B cell (primary cell): ENCODE data around the gene TXNDC5. TPM values are rescaled to one million over a fixed set of nuclear protein-coding genes. Genes with fewer than 3 reads are reported as not detected.

Experiments
- ATAC-seq: fragments of 200-7000 bp; cut with Tn5 transposase; one replicate; pipeline ENCODE4 v1.10.0; 2021; ENCODE audit warnings: low read depth, mild to moderate bottlenecking, moderate number of reproducible peaks, moderate library complexity
- CTCF ChIA-PET: fragments of 350-600 bp; sonication (Branson Sonifier 250); formaldehyde crosslinking; loops from one replicate; lab custom pipeline; 2021; ENCODE audit warnings: antibody characterized with exemption, inconsistent platforms; lab: Charles Lee
- POLR2A ChIA-PET: fragments of 350-600 bp; sonication (Branson Sonifier 250); formaldehyde crosslinking; loops from one replicate; lab custom pipeline; 2021; ENCODE audit warnings: antibody characterized with exemption; lab: Charles Lee
- DNase-seq: peaks from one replicate; pipeline ENCODE4 v3.0.0; 2013
- H2AFZ ChIP-seq: 2 replicates; pipeline ENCODE4 v1.6.1; 2012; ENCODE audit warnings: mild to moderate bottlenecking, low read depth, low read length; ENCODE audit not compliant: insufficient read depth, poor library complexity, severe bottlenecking
- H3K27ac ChIP-seq, 2 donors: 1 replicate in 1 of 2; 2 replicates in 1 of 2; pipeline ENCODE4 v1.5.1; 2012 to 2013; ENCODE audit warnings: low read length in 2 of 2, mild to moderate bottlenecking in 2 of 2, moderate library complexity in 1 of 2
- H3K27me3 ChIP-seq, 4 experiments: fragments of 200-600 bp in 1 of 4; sonication (generic) in 1 of 4; replicated peaks in 1 of 4; 1 replicate in 2 of 4; 2 replicates in 2 of 4; pipeline versions ENCODE4 v1.6.1 to v1.7.0; 2013 to 2016; ENCODE audit warnings: low read length in 3 of 4, mild to moderate bottlenecking in 2 of 4, mixed read lengths in 1 of 4, moderate library complexity in 1 of 4; ENCODE audit not compliant: insufficient read depth in 4 of 4, control insufficient read depth in 3 of 4; ENCODE audit errors: control extremely low read depth in 1 of 4
- H3K36me3 ChIP-seq, 2 experiments: replicated peaks in 1 of 2; 1 replicate in 1 of 2; 2 replicates in 1 of 2; pipeline versions ENCODE4 v1.6.1 to v1.7.1; 2013; ENCODE audit warnings: low read length in 1 of 2; ENCODE audit not compliant: insufficient read depth in 2 of 2, control insufficient read depth in 1 of 2; ENCODE audit errors: control extremely low read depth in 1 of 2, extremely low read depth in 1 of 2
- H3K4me1 ChIP-seq, 2 donors: fragments of 200-600 bp in 1 of 2; sonication (generic) in 1 of 2; 1 replicate in 1 of 2; 2 replicates in 1 of 2; pipeline versions ENCODE4 v1.5.1 to v1.6.1; 2013 to 2017; ENCODE audit warnings: low read length in 2 of 2; ENCODE audit not compliant: control insufficient read depth in 2 of 2, insufficient read depth in 2 of 2
- H3K4me2 ChIP-seq: replicated peaks from 2 replicates; pipeline ENCODE3; 2012; ENCODE audit warnings: mild to moderate bottlenecking, low read depth, low read length; ENCODE audit not compliant: poor library complexity, severe bottlenecking
- H3K4me3 ChIP-seq, 5 experiments: fragments of 200-600 bp in 1 of 5; sonication (generic) in 1 of 5; 1 replicate in 3 of 5; 2 replicates in 2 of 5; pipeline versions ENCODE4 v1.5.1 to v1.7.0; 2011 to 2016; ENCODE audit warnings: low read length in 4 of 5, mild to moderate bottlenecking in 4 of 5, low read depth in 2 of 5, control low read depth in 1 of 5, moderate library complexity in 1 of 5; ENCODE audit not compliant: insufficient read depth in 1 of 5; ENCODE audit errors: control extremely low read depth in 1 of 5, extremely low read depth in 1 of 5
- H3K79me2 ChIP-seq: fragments of 200-600 bp; sonication (generic); one replicate; pipeline ENCODE4 v1.6.0; 2016; ENCODE audit warnings: low read length; ENCODE audit not compliant: control insufficient read depth, insufficient read depth
- H3K9ac ChIP-seq: fragments of 200-600 bp; sonication (generic); 2 replicates; pipeline ENCODE4 v1.6.1; 2017; ENCODE audit warnings: mild to moderate bottlenecking, low read length, moderate library complexity
- H3K9me3 ChIP-seq, 3 donors: one replicate each; pipeline versions ENCODE4 v1.6.1 to v1.7.1; 2013; ENCODE audit warnings: low read length in 2 of 3; ENCODE audit not compliant: control insufficient read depth in 2 of 3, insufficient read depth in 1 of 3; ENCODE audit errors: control extremely low read depth in 1 of 3
- H4K20me1 ChIP-seq: 2 replicates; pipeline ENCODE4 v1.6.0; 2012; ENCODE audit warnings: mild to moderate bottlenecking, low read length; ENCODE audit not compliant: insufficient read depth, control insufficient read depth, poor library complexity, severe bottlenecking
- H3K27ac Mint-ChIP-seq: one replicate; pipeline ENCODE4 v1.8.0; 2021; ENCODE audit warnings: mixed read lengths
- H3K27me3 Mint-ChIP-seq: one replicate; pipeline ENCODE4 v1.8.0; 2021; ENCODE audit warnings: mixed read lengths
- H3K4me1 Mint-ChIP-seq: one replicate; pipeline ENCODE4 v1.8.0; 2021; ENCODE audit warnings: mixed read lengths
- H3K4me3 Mint-ChIP-seq: one replicate; pipeline ENCODE4 v1.8.0; 2021; ENCODE audit warnings: mixed read lengths
- H3K9me3 Mint-ChIP-seq: one replicate; pipeline ENCODE4 v1.8.0; 2022; ENCODE audit warnings: mixed read lengths; ENCODE audit not compliant: insufficient read depth
- EZH2 ChIP-seq: IDR thresholded peaks from 2 replicates; pipeline ENCODE4 v1.6.1; 2012; ENCODE audit warnings: borderline replicate concordance, low read depth, mild to moderate bottlenecking, moderate library complexity, low read length; ENCODE audit not compliant: insufficient read depth, poor library complexity, severe bottlenecking
- WGBS: methylation state at CpG from one replicate; pipeline ENCODE4 v1.1.5; 2013; ENCODE audit warnings: missing lambda C conversion rate; ENCODE audit not compliant: insufficient coverage; 5-methylcytosine and 5-hydroxymethylcytosine counted together
- intact Hi-C: fragments of 100-400 bp; cut with micrococcal nuclease; formaldehyde crosslinking; loops from one replicate; pipeline ENCODE4 v1.10.0; 2022
- polyA plus RNA-seq: library from polyadenylated mRNA; depleted of rRNA; stranded (reverse); fragments of >200 nt; gene quantifications from 2 replicates; pipeline ENCODE4 v1.2.3, GENCODE V29; 2012
- total RNA-seq, 2 donors: library from RNA; stranded (reverse); fragments of 120-200 nt in 1 of 2; gene quantifications; 1 replicate in 1 of 2; 2 replicates in 1 of 2; pipeline versions ENCODE4 v1.2.3 to v1.2.4, GENCODE V29; 2013 to 2022
- TF ChIP-seq, protein P1 (sequence below): fragments of 200-600 bp; IDR thresholded peaks from one replicate; pipeline ENCODE4 v1.8.0; 2022; ENCODE audit warnings: antibody characterized with exemption, mild to moderate bottlenecking

Gene TXNDC5
- total and polyA plus RNA-seq, 2 donors (not counting 1 experiment from before 2014, with no cell fraction given): 62.6 to 91.9 TPM

DNA sequence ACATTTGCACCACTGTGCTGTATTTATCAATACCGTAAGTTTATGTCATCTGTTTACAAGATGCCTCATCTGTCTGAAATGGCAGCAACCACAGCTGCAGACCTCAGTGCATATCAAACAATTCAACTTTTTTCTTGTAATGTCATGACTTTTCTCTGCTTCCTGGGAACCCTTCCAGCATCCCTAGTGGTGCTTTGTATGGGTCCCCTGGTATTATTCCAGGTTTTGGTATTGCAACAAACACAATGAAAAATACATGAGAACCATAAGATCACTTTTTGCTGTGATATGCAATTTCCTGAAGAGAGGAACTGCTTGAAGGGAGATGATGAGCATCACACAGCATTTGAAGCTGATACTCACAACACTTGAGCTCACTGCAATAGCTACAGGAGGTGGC is 12.0 kb upstream of the TXNDC5 start:
- Mint-ChIP-seq H3K27me3 (no peaks in the 10 kb centered on the region), H3K4me3 (no peak overlapping the region), H3K9me3 (peaks cover 5% of the 10 kb centered on the region), H3K27ac (no peak overlapping the region), H3K4me1 (peaks cover 9% of the 10 kb centered on the region)
- POLR2A ChIA-PET: no interaction called here
- Histone ChIP-seq H3K27me3 (no peaks in the 10 kb centered on the region), H3K4me1 (peaks cover 10 to 26% of the 10 kb centered on the region in 2 donors), H2AFZ (no peak overlapping the region), H4K20me1 (no peaks in the 10 kb centered on the region), H3K79me2 (no peaks in the 10 kb centered on the region), H3K9ac (no peak overlapping the region), H3K4me2 (no peak overlapping the region), H3K36me3 (no peaks in the 10 kb centered on the region), H3K9me3 (peaks cover 0 to 9% (median 5%) of the 10 kb centered on the region in 3 donors), H3K27ac (no peak overlapping the region), H3K4me3 (no peak overlapping the region)
- TF ChIP-seq EZH2: no peak
- TF ChIP-seq, protein P1, sequence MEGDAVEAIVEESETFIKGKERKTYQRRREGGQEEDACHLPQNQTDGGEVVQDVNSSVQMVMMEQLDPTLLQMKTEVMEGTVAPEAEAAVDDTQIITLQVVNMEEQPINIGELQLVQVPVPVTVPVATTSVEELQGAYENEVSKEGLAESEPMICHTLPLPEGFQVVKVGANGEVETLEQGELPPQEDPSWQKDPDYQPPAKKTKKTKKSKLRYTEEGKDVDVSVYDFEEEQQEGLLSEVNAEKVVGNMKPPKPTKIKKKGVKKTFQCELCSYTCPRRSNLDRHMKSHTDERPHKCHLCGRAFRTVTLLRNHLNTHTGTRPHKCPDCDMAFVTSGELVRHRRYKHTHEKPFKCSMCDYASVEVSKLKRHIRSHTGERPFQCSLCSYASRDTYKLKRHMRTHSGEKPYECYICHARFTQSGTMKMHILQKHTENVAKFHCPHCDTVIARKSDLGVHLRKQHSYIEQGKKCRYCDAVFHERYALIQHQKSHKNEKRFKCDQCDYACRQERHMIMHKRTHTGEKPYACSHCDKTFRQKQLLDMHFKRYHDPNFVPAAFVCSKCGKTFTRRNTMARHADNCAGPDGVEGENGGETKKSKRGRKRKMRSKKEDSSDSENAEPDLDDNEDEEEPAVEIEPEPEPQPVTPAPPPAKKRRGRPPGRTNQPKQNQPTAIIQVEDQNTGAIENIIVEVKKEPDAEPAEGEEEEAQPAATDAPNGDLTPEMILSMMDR: no peak
- DNase-seq (no peak), ATAC-seq (no peak)
- CTCF ChIA-PET: interaction anchor here (0.5 kb wide), 1 partner anchor 211 kb away, joined by 3 read pairs; no protein-coding TSS in a partner anchor
- WGBS: 100% methylated on average over 1 of the region's 1 CpG
- intact Hi-C loops: no loop called here

DNA sequence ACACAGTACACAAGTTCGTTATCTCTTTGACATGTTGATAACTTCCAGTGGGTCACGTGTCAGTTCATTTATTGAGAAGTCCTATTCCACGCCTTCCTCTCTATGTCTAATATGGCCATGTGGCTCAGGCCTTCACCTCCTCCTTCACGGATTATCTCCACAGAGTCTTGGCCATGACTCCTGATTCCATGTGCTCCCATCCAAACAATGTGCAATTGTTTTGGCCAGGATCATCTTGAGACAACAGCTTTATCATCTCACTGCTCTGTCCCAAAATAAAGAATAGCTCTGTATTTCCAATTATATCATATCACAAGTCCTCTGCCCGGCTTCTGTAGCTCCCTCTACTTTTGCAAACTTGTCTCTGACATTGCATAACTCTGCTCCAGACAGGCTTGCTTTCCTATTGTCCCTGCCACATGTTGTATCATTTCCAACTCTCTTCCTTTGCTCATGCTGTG is 11.1 kb upstream of the TXNDC5 start:
- intact Hi-C loops: no loop called here
- CTCF ChIA-PET: no interaction called here
- H3K27me3 ChIP-seq: no peaks in the 10 kb centered on the region
- peaks cover 19 to 36% of the 10 kb centered on the region in 2 donors for H3K4me1 ChIP-seq
- ATAC-seq: no peak
- no peak overlapping the region for H3K27ac Mint-ChIP-seq
- no peak overlapping the region for H3K4me3 ChIP-seq
- peaks cover 5% of the 10 kb centered on the region for H3K9me3 Mint-ChIP-seq
- H4K20me1 ChIP-seq: no peaks in the 10 kb centered on the region
- H3K9ac ChIP-seq: no peak overlapping the region
- no peak for TF ChIP-seq EZH2
- TF ChIP-seq, protein P1: no peak
- H3K27me3 Mint-ChIP-seq: no peaks in the 10 kb centered on the region
- H3K79me2 ChIP-seq: no peaks in the 10 kb centered on the region
- H3K4me3 Mint-ChIP-seq: no peak overlapping the region
- WGBS: 96% methylated on average over 5 of the region's 5 CpGs
- H2AFZ ChIP-seq: no peak overlapping the region
- no peaks in the 10 kb centered on the region for H3K36me3 ChIP-seq
- H3K27ac ChIP-seq: no peak overlapping the region
- H3K4me2 ChIP-seq: no peak overlapping the region
- peaks cover 0 to 9% (median 5%) of the 10 kb centered on the region in 3 donors for H3K9me3 ChIP-seq
- H3K4me1 Mint-ChIP-seq: peaks cover 18% of the 10 kb centered on the region
- no peak for DNase-seq
- POLR2A ChIA-PET: no interaction called here
